HG03432 (cell line): ENCODE results near the gene SLC23A2.

Source experiments
- ATAC-seq: cut with Tn5 transposase; IDR thresholded peaks from one replicate; pipeline ENCODE4 v1.9.1; 2021; ENCODE audit warnings: mild to moderate bottlenecking, moderate library complexity; ENCODE audit not compliant: unreplicated experiment

Gene SLC23A2

GRCh38 chr20:4828830-4829513, 172.3 kb downstream of the SLC23A2 start:
- no peak for ATAC-seq

GRCh38 chr20:4821590-4821989, 179.7 kb downstream of the SLC23A2 start:
- no peak for ATAC-seq

GRCh38 chr20:4820806-4821518, 180.3 kb downstream of the SLC23A2 start:
- no peak for ATAC-seq

- ATAC-seq, result no peak
Measured at GRCh38 chr20:4819901-4820300, 181.4 kb downstream of the SLC23A2 start.

- no peak for ATAC-seq
Measured at GRCh38 chr20:4817230-4817671, 184.1 kb downstream of the SLC23A2 start.

GRCh38 chr20:4815628-4816027, 185.7 kb downstream of the SLC23A2 start:
- no peak for ATAC-seq

GRCh38 chr20:4814696-4815252, 186.5 kb downstream of the SLC23A2 start:
- ATAC-seq, result peak; percentile 42

- ATAC-seq, result peak; percentile 50
Measured at GRCh38 chr20:4813863-4814695, 187.2 kb downstream of the SLC23A2 start.

GRCh38 chr20:4813076-4813862, 188.0 kb downstream of the SLC23A2 start:
- ATAC-seq, result peak; percentile 36

- ATAC-seq, result peak; percentile 3
Measured at GRCh38 chr20:4812641-4813075, 188.7 kb downstream of the SLC23A2 start.

GRCh38 chr20:4812216-4812615, 189.1 kb downstream of the SLC23A2 start:
- no peak for ATAC-seq

GRCh38 chr20:4811661-4812181, 189.6 kb downstream of the SLC23A2 start:
- no peak for ATAC-seq

- ATAC-seq, result no peak
Measured at GRCh38 chr20:4811257-4811656, 190.1 kb downstream of the SLC23A2 start.

GRCh38 chr20:4810426-4811019, 190.8 kb downstream of the SLC23A2 start:
- ATAC-seq, result no peak

- ATAC-seq, result no peak
Measured at GRCh38 chr20:4809707-4810106, 191.6 kb downstream of the SLC23A2 start.

- ATAC-seq, result no peak
Measured at GRCh38 chr20:4808872-4809271, 192.4 kb downstream of the SLC23A2 start.

GRCh38 chr20:4805663-4806449, 195.5 kb downstream of the SLC23A2 start:
- no peak for ATAC-seq

- ATAC-seq, result no peak
Measured at GRCh38 chr20:4802527-4802926, 198.8 kb downstream of the SLC23A2 start.
